PC-3 (cell line): ENCODE data around the gene HDLBP. TPM values are rescaled to one million over a fixed set of nuclear protein-coding genes. Genes with fewer than 3 reads are reported as not detected.

ENCODE experiments used
- ATAC-seq: fragments of 200-7000 bp; cut with Tn5 transposase; 2 replicates; pipeline ENCODE4 v1.9.1; 2020; ENCODE audit warnings: mild to moderate bottlenecking, moderate library complexity
- BruUV-seq: library from RNA; stranded (reverse); fragments of 400-500 nt; replicated peaks from 2 replicates; lab custom pipeline; 2021; lab: Mats Ljungman, UMichigan
- CTCF ChIA-PET: fragments of 300-600 bp; sonication (Branson Sonifier 250); formaldehyde crosslinking; loops from one replicate; lab custom pipeline; 2022; ENCODE audit warnings: antibody characterized with exemption; lab: Charles Lee
- POLR2A ChIA-PET: fragments of 300-600 bp; sonication (Branson Sonifier 250); formaldehyde crosslinking; loops from one replicate; lab custom pipeline; 2022; ENCODE audit warnings: antibody characterized with exemption; ENCODE audit not compliant: unreplicated experiment; lab: Charles Lee
- DNase-seq: peaks from one replicate; pipeline ENCODE4 v3.0.0-alpha.2; 2015
- H2AFZ ChIP-seq: fragments of 300-600 bp; sonication (generic); 2 replicates; pipeline ENCODE4 v1.6.0; 2016; ENCODE audit warnings: antibody characterized with exemption, low read length
- H3F3A ChIP-seq: fragments of 300-600 bp; sonication (generic); one replicate; pipeline ENCODE4 v1.6.0; 2017; ENCODE audit warnings: antibody characterized with exemption, low read length, control low read depth, mild to moderate bottlenecking; ENCODE audit not compliant: unreplicated experiment
- H3K27ac ChIP-seq: fragments of 300-600 bp; sonication (generic); 2 replicates; pipeline ENCODE4 v1.5.1; 2016; ENCODE audit warnings: mild to moderate bottlenecking, low read length
- H3K27me3 ChIP-seq: fragments of 300-600 bp; sonication (generic); 2 replicates; pipeline ENCODE4 v1.6.1; 2016; ENCODE audit warnings: low read length, mixed read lengths
- H3K36me3 ChIP-seq: fragments of 300-600 bp; sonication (generic); 2 replicates; pipeline ENCODE4 v1.6.1; 2016; ENCODE audit warnings: low read depth, mixed run types, low read length, mixed read lengths
- H3K4me1 ChIP-seq: fragments of 300-600 bp; sonication (generic); 2 replicates; pipeline ENCODE4 v1.5.1; 2016; ENCODE audit warnings: low read length; ENCODE audit not compliant: insufficient read depth
- H3K4me2 ChIP-seq: fragments of 300-600 bp; sonication (generic); 2 replicates; pipeline ENCODE4 v1.6.0; 2016; ENCODE audit warnings: low read length
- H3K4me3 ChIP-seq: fragments of 300-600 bp; sonication (generic); 2 replicates; pipeline ENCODE4 v1.5.1; 2016; ENCODE audit warnings: mild to moderate bottlenecking, low read length, mixed read lengths
- H3K79me2 ChIP-seq: fragments of 300-600 bp; sonication (generic); 2 replicates; pipeline ENCODE4 v1.6.1; 2017; ENCODE audit warnings: low read length, mixed read lengths
- H3K9ac ChIP-seq: fragments of 300-600 bp; sonication (generic); 2 replicates; pipeline ENCODE4 v1.6.0; 2016; ENCODE audit warnings: mild to moderate bottlenecking, low read length
- H3K9me2 ChIP-seq: fragments of 300-600 bp; sonication (generic); replicated peaks from 2 replicates; pipeline ENCODE4 v1.6.1; 2016; ENCODE audit warnings: mixed run types, low read length, mixed read lengths
- H3K9me3 ChIP-seq: fragments of 300-600 bp; sonication (generic); 2 replicates; pipeline ENCODE4 v1.6.1; 2016; ENCODE audit warnings: low read length, mixed read lengths
- H4K20me1 ChIP-seq: fragments of 300-600 bp; sonication (generic); 2 replicates; pipeline ENCODE4 v1.6.1; 2016; ENCODE audit warnings: low read length, mixed read lengths
- CTCF ChIP-seq: fragments of 300-600 bp; sonication (generic); conservative IDR thresholded peaks from 2 replicates; pipeline ENCODE4 v1.5.1; 2017; ENCODE audit warnings: antibody characterized with exemption, low read depth, mild to moderate bottlenecking, low read length
- EZH2 ChIP-seq: fragments of 300-600 bp; sonication (generic); IDR thresholded peaks from one replicate; pipeline ENCODE4 v1.6.1; 2017; ENCODE audit warnings: antibody characterized with exemption, mild to moderate bottlenecking, low read length; ENCODE audit not compliant: unreplicated experiment
- EZH2phosphoT487 ChIP-seq: fragments of 300-600 bp; sonication (generic); IDR thresholded peaks from 2 replicates; pipeline ENCODE4 v1.6.1; 2018; ENCODE audit warnings: mild to moderate bottlenecking, antibody characterized with exemption, low read length, borderline replicate concordance
- intact Hi-C: fragments of 100-400 bp; cut with micrococcal nuclease; formaldehyde crosslinking; loops from 2 replicates; pipeline ENCODE4 v1.9.0; 2023
- total RNA-seq: library from RNA; depleted of rRNA; stranded (reverse); fragments of >200 nt; gene quantifications from 2 replicates; pipeline ENCODE4 v1.2.3, GENCODE V29; 2014

Gene HDLBP
- total RNA-seq, 1 experiment from 2014 or later = 410 TPM

DNA sequence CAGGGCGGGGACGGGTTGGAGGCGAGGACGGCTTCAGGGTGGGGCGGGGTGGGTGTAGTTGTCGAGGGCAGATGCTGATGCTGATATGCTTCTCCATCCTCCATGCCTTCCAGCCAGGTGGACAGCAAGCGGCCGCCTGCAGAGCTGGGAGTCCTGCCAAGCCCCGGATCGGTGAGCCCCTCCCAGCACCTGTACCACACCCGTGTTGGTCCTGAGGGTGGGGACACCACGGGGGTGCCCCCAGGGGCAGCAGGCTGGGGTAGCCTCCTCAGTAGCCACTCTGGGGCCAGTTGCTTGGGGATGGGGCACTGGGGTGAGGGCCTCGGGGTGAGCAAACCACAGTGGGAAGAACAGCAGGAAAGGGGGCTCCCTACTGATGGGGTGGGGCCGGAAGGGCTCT, 124.4 kb downstream of the HDLBP start:
- Histone ChIP-seq H3K4me2 (no peak overlapping the region), H3K9me3 (no peaks in the 10 kb centered on the region), H2AFZ (no peak overlapping the region), H4K20me1 (no peaks in the 10 kb centered on the region), H3F3A (no peaks in the 10 kb centered on the region), H3K9ac (no peak overlapping the region), H3K36me3 (no peaks in the 10 kb centered on the region), H3K79me2 (no peaks in the 10 kb centered on the region), H3K9me2 (no peaks in the 10 kb centered on the region), H3K4me3 (no peak overlapping the region), H3K27me3 (no peaks in the 10 kb centered on the region), H3K27ac (no peak overlapping the region), H3K4me1 (no peaks in the 10 kb centered on the region)
- no peak for ATAC-seq
- TF ChIP-seq EZH2 = no peak
- no peak for TF ChIP-seq CTCF
- no peak for TF ChIP-seq EZH2phosphoT487
- DNase-seq = no peak
- POLR2A ChIA-PET = no interaction called here
- BruUV-seq = no TSS peak
- CTCF ChIA-PET = no interaction called here
- intact Hi-C loops = no loop called here

GRCh38 chr2:241190291-241190981, 125.0 kb downstream of the HDLBP start:
- no peak overlapping the region for H2AFZ ChIP-seq
- H3K27ac ChIP-seq = no peak overlapping the region
- H3K4me3 ChIP-seq = no peak overlapping the region
- H3K9ac ChIP-seq = no peak overlapping the region
- BruUV-seq = no TSS peak
- H3K27me3 ChIP-seq = no peaks in the 10 kb centered on the region
- no peaks in the 10 kb centered on the region for H3K9me2 ChIP-seq
- intact Hi-C loops = no loop called here
- H3K4me1 ChIP-seq = no peaks in the 10 kb centered on the region
- ATAC-seq (no peak), DNase-seq (no peak)
- ChIA-PET POLR2A (no interaction called here), CTCF (no interaction called here)
- no peaks in the 10 kb centered on the region for H3F3A ChIP-seq
- H3K79me2 ChIP-seq = no peaks in the 10 kb centered on the region
- no peak overlapping the region for H3K4me2 ChIP-seq
- H4K20me1 ChIP-seq = no peaks in the 10 kb centered on the region
- H3K36me3 ChIP-seq = no peaks in the 10 kb centered on the region
- TF ChIP-seq CTCF = no peak
- TF ChIP-seq EZH2 = no peak
- TF ChIP-seq EZH2phosphoT487 = no peak
- H3K9me3 ChIP-seq = no peaks in the 10 kb centered on the region

- Histone ChIP-seq H3K27me3 (no peaks in the 10 kb centered on the region), H3K9me2 (no peaks in the 10 kb centered on the region), H3K79me2 (no peaks in the 10 kb centered on the region), H3K4me2 (no peak overlapping the region), H3K4me3 (no peak overlapping the region), H3K4me1 (no peaks in the 10 kb centered on the region), H3F3A (no peaks in the 10 kb centered on the region), H3K36me3 (no peaks in the 10 kb centered on the region), H2AFZ (no peak overlapping the region), H3K9me3 (no peaks in the 10 kb centered on the region), H3K9ac (no peak overlapping the region), H3K27ac (no peak overlapping the region), H4K20me1 (no peaks in the 10 kb centered on the region)
- ATAC-seq = no peak
- no TSS peak for BruUV-seq
- TF ChIP-seq EZH2phosphoT487 (no peak), EZH2 (no peak), CTCF (no peak)
- DNase-seq = no peak
- intact Hi-C loops = no loop called here
- POLR2A ChIA-PET = no interaction called here
- CTCF ChIA-PET = no interaction called here
These were observed 125.6 kb downstream of the HDLBP start for GRCh38 chr2:241189856-241190201.
